Activated CD8-positive, alpha-beta memory T cell treated with anti-CD3 and anti-CD28 coated beads, Interleukin-2, amount 50 U/mL, for 24 hours (primary cell): ENCODE measurements around the gene MTERF2.

Experiments used
- DNase-seq: peaks from one replicate; pipeline ENCODE4 v3.0.0-alpha.2; 2020; ENCODE audit errors: extremely low read depth

Gene MTERF2

GRCh38 chr12:106987846-106988245, 900 bp upstream of the MTERF2 start:
- DNase-seq: no peak

GRCh38 chr12:106986135-106986534, 811 bp downstream of the MTERF2 start:
- DNase-seq: no peak

- no peak for DNase-seq
Measured at GRCh38 chr12:106985479-106985878, 1.5 kb downstream of the MTERF2 start.

GRCh38 chr12:106984588-106985137, 2.3 kb downstream of the MTERF2 start:
- no peak for DNase-seq

- no peak for DNase-seq
Measured at GRCh38 chr12:106982229-106982628, 4.7 kb downstream of the MTERF2 start.

GRCh38 chr12:106981788-106982187, 5.2 kb downstream of the MTERF2 start:
- no peak for DNase-seq

GRCh38 chr12:106980944-106981343, 6.0 kb downstream of the MTERF2 start:
- no peak for DNase-seq

GRCh38 chr12:106978035-106978800, 8.7 kb downstream of the MTERF2 start:
- DNase-seq: no peak

- no peak for DNase-seq
Measured at GRCh38 chr12:106976668-106977067, 10.3 kb downstream of the MTERF2 start.

GRCh38 chr12:106975993-106976658, 10.8 kb downstream of the MTERF2 start:
- DNase-seq: no peak

GRCh38 chr12:106975098-106975497, 11.8 kb downstream of the MTERF2 start:
- DNase-seq: no peak

GRCh38 chr12:106974511-106974910, 12.4 kb downstream of the MTERF2 start:
- DNase-seq: no peak

GRCh38 chr12:106973545-106973944, 13.4 kb downstream of the MTERF2 start:
- no peak for DNase-seq

GRCh38 chr12:106971065-106971464, 15.9 kb downstream of the MTERF2 start:
- DNase-seq: no peak

- DNase-seq: no peak
Measured at GRCh38 chr12:106964526-106964925, 22.4 kb downstream of the MTERF2 start.

- no peak for DNase-seq
Measured at GRCh38 chr12:106962286-106962685, 24.7 kb downstream of the MTERF2 start.

GRCh38 chr12:106960443-106960842, 26.5 kb downstream of the MTERF2 start:
- no peak for DNase-seq

GRCh38 chr12:106957583-106957982, 29.4 kb downstream of the MTERF2 start:
- DNase-seq: no peak

GRCh38 chr12:106956048-106956578, 30.8 kb downstream of the MTERF2 start:
- DNase-seq: peak; percentile 14

GRCh38 chr12:106955377-106956047, 31.4 kb downstream of the MTERF2 start, which contains the start of gene TMEM263:
Gene TMEM263 (plus strand): TSS chr12:106955907. CDS start chr12:106967117, 11,210 bp downstream.
- peak; percentile 77 for DNase-seq

- no peak for DNase-seq
Measured at GRCh38 chr12:106954462-106955376, 32.2 kb downstream of the MTERF2 start.
